Measurements from ENCODE around the gene CKLF. TPM values are rescaled to one million over a fixed set of nuclear protein-coding genes. Genes with fewer than 3 reads are reported as not detected.

CKLF gene
- total RNA-seq, 3 donors from 2014 or later: 26.9 to 42.0 (median 29.1) TPM

DNA sequence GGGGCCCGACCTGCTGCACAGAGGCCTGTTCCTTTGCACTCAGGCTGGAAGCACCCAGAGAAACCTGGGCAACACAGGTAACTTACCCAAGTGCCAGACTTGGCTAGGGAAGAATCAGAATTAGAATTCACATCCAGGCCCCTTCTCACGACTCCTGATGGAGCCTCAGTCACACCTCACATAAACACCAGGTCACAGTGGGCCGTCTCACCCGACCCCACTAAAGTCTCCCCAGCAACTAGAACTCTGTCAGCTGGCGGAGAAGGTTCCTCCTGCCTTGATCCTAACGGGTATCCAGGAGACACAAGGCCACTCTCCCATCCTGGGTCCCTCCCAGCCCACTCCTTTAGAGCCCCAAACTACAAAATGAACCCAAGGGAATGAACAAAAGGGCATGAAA is 8.8 kb upstream of the CKLF start:
- no peaks in the 10 kb centered on the region for H3K36me3 ChIP-seq (ENCODE audit: low read depth)
- H3K4me3 ChIP-seq: no peak overlapping the region
- no peaks in the 10 kb centered on the region for H3K9me3 ChIP-seq
- ATAC-seq (no peak), DNase-seq (no peak)
- no peak for TF ChIP-seq CTCF (IDR thresholded peaks at IDR 0.05)
- H3K4me1 ChIP-seq (ENCODE audit: low read depth): peaks cover 1% of the 10 kb centered on the region
- intact Hi-C loops (cut with DNase I, micrococcal nuclease): no loop called here

DNA sequence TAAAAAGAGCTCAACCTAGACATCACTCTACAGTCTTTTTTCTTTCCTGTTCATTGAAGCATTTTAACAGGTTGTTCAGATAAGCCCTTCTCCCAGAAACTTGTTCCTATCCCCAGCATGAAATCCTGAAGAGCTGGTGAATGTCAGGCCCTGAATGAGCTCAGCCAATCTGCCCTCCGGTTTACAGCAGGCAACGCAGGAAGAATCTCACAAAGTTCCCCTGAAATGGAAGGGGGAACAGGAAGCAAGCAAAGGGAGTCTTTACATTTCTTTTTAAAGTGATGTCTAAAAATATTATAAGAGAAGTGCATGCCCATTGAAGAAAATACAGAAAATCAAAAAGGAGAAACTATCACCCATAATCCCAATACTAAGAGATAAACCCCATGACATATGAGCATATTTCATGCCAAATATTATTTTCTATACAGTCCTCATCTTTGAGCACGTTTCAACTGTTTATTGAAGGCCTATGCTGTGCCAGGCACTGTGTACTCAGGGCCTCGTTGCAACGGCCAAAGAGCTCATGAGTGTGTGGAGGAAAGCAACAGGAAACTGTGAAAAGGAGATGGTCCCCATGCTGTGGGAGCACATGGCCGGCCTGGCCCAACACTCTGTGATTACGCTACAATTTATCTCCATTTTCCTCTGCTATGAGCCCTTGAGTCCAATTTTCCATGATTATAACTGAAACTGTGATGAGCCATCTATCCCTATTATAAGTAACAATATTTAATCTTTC is 8.2 kb upstream of the CKLF start:
- TF ChIP-seq CTCF (IDR thresholded peaks at IDR 0.05): no peak
- ATAC-seq (no peak), DNase-seq (no peak)
- intact Hi-C loops (cut with DNase I, micrococcal nuclease): no loop called here
- peaks cover 5% of the 10 kb centered on the region for H3K4me1 ChIP-seq (ENCODE audit: low read depth)
- no peaks in the 10 kb centered on the region for H3K36me3 ChIP-seq (ENCODE audit: low read depth)
- no peak overlapping the region for H3K4me3 ChIP-seq
- H3K9me3 ChIP-seq: no peaks in the 10 kb centered on the region

- DNase-seq (no peak), ATAC-seq (no peak)
- intact Hi-C loops (cut with DNase I, micrococcal nuclease): no loop called here
- H3K36me3 ChIP-seq (ENCODE audit: low read depth): no peaks in the 10 kb centered on the region
- peaks cover 24% of the 10 kb centered on the region for H3K4me1 ChIP-seq (ENCODE audit: low read depth)
- H3K4me3 ChIP-seq: no peak overlapping the region
- no peaks in the 10 kb centered on the region for H3K9me3 ChIP-seq
- TF ChIP-seq CTCF (IDR thresholded peaks at IDR 0.05): no peak
Measured at GRCh38 chr16:66547101-66547989, 5.0 kb upstream of the CKLF start.

GRCh38 chr16:66548068-66548467 is 4.3 kb upstream of the CKLF start:
- Histone ChIP-seq H3K4me3 (no peak overlapping the region), H3K4me1 (ENCODE audit: low read depth) (peaks cover 24% of the 10 kb centered on the region), H3K9me3 (no peaks in the 10 kb centered on the region), H3K36me3 (ENCODE audit: low read depth) (no peaks in the 10 kb centered on the region)
- no peak for TF ChIP-seq CTCF (IDR thresholded peaks at IDR 0.05)
- intact Hi-C loops (cut with DNase I, micrococcal nuclease): no loop called here
- ATAC-seq (no peak), DNase-seq (no peak)

- no peak for TF ChIP-seq CTCF (IDR thresholded peaks at IDR 0.05)
- Histone ChIP-seq H3K4me3 (no peak overlapping the region), H3K9me3 (no peaks in the 10 kb centered on the region), H3K4me1 (ENCODE audit: low read depth) (peaks cover 30% of the 10 kb centered on the region), H3K36me3 (ENCODE audit: low read depth) (no peaks in the 10 kb centered on the region)
- intact Hi-C loops (cut with DNase I, micrococcal nuclease): no loop called here
- DNase-seq (no peak), ATAC-seq (no peak)
Measured at GRCh38 chr16:66548868-66549267, 3.5 kb upstream of the CKLF start.

Measured in mucosa of descending colon (tissue), 3 donors.